ENCODE data around the gene HTR6. TPM values are rescaled to one million over a fixed set of nuclear protein-coding genes. Genes with fewer than 3 reads are reported as not detected.

HTR6 gene
- total RNA-seq, 4 donors from 2014 or later, result not detected

DNA sequence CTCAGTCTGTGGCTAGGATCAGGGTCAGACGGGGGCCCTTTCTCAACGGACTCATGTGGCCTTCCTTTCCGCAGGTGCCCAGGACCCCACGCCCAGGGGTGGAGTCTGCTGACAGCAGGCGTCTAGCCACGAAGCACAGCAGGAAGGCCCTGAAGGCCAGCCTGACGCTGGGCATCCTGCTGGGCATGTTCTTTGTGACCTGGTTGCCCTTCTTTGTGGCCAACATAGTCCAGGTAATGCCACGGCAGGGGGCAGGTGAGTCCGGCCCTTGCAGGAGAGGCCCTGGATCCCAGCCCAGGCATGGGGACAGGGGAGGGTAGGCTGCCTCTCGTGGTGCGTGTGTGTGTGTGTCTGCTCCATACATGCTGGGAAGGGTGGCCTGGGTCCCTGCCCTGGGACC is 13.8 kb downstream of the HTR6 start:
- TF ChIP-seq, protein P1, sequence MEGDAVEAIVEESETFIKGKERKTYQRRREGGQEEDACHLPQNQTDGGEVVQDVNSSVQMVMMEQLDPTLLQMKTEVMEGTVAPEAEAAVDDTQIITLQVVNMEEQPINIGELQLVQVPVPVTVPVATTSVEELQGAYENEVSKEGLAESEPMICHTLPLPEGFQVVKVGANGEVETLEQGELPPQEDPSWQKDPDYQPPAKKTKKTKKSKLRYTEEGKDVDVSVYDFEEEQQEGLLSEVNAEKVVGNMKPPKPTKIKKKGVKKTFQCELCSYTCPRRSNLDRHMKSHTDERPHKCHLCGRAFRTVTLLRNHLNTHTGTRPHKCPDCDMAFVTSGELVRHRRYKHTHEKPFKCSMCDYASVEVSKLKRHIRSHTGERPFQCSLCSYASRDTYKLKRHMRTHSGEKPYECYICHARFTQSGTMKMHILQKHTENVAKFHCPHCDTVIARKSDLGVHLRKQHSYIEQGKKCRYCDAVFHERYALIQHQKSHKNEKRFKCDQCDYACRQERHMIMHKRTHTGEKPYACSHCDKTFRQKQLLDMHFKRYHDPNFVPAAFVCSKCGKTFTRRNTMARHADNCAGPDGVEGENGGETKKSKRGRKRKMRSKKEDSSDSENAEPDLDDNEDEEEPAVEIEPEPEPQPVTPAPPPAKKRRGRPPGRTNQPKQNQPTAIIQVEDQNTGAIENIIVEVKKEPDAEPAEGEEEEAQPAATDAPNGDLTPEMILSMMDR (IDR thresholded peaks at IDR 0.05), result no peak
- TF ChIP-seq POLR2A (IDR thresholded peaks at IDR 0.05), result no peak
- no peaks in the 10 kb centered on the region for H3K9me3 ChIP-seq
- no peak for DNase-seq
- no peaks in the 10 kb centered on the region for H3K4me1 ChIP-seq
- no peak overlapping the region for H3K4me3 ChIP-seq
- no peak overlapping the region for H3K27ac ChIP-seq
- no peaks in the 10 kb centered on the region for H3K36me3 ChIP-seq
- intact Hi-C loops (cut with DNase I; ENCODE audit: low total_unique reads), result no loop called here
- no peaks in the 10 kb centered on the region for H3K27me3 ChIP-seq

DNA sequence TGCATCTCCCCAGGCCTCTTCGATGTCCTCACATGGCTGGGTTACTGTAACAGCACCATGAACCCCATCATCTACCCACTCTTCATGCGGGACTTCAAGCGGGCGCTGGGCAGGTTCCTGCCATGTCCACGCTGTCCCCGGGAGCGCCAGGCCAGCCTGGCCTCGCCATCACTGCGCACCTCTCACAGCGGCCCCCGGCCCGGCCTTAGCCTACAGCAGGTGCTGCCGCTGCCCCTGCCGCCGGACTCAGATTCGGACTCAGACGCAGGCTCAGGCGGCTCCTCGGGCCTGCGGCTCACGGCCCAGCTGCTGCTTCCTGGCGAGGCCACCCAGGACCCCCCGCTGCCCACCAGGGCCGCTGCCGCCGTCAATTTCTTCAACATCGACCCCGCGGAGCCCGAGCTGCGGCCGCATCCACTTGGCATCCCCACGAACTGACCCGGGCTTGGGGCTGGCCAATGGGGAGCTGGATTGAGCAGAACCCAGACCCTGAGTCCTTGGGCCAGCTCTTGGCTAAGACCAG is 14.3 kb downstream of the HTR6 start:
- intact Hi-C loops (cut with DNase I; ENCODE audit: low total_unique reads), result no loop called here
- Histone ChIP-seq H3K27ac (no peak overlapping the region), H3K27me3 (no peaks in the 10 kb centered on the region), H3K36me3 (no peaks in the 10 kb centered on the region), H3K9me3 (no peaks in the 10 kb centered on the region), H3K4me3 (no peak overlapping the region), H3K4me1 (no peaks in the 10 kb centered on the region)
- no peak for TF ChIP-seq POLR2A (IDR thresholded peaks at IDR 0.05)
- TF ChIP-seq, protein P1 (IDR thresholded peaks at IDR 0.05), result no peak
- DNase-seq, result no peak

DNA sequence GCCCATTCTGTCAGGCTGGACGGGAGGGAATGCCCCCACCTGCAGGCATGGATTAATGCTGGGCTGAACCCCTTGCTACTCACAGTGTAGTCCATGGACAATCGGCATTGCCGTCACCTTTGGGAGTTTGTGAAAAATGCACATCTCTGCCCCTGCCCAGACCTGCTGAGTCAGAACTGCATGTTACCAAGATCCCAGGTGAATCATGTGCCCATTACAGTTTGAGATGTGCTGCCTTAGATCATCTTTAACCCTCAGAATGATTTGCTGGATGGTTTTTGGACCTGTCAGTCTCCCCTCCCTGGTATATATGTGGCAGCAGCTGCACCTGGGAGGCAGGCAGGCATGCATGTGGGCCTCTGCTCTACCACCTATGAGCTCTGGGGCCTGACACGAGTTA is 15.0 kb downstream of the HTR6 start:
- no peak for TF ChIP-seq POLR2A (IDR thresholded peaks at IDR 0.05)
- TF ChIP-seq, protein P1 (IDR thresholded peaks at IDR 0.05), result no peak
- H3K27ac ChIP-seq, result no peak overlapping the region
- no peak for DNase-seq
- no peaks in the 10 kb centered on the region for H3K4me1 ChIP-seq
- no peaks in the 10 kb centered on the region for H3K9me3 ChIP-seq
- H3K4me3 ChIP-seq, result no peak overlapping the region
- no peaks in the 10 kb centered on the region for H3K36me3 ChIP-seq
- intact Hi-C loops (cut with DNase I; ENCODE audit: low total_unique reads), result no loop called here
- H3K27me3 ChIP-seq, result no peaks in the 10 kb centered on the region

DNA sequence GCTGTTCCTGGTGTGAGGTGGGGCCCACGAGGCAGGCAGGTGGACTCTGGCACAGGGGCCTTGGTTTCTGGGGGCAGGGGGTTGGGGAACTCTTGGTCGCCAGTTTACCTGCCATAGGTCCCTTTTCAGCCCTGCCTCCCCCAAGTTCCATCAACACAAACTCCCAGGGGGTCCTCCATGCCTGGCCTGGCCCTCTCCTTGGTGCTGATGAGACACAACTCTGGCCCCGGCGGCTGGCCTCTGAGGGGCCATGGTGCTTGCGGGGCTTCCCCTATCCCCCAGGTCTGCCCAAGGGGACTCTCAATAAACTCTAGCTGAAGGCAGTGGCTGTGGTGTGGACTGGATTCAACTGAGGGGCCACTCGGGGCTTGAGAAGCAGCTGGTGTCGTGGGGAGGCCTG is 16.0 kb downstream of the HTR6 start:
- no peaks in the 10 kb centered on the region for H3K9me3 ChIP-seq
- TF ChIP-seq, protein P1 (IDR thresholded peaks at IDR 0.05), result no peak
- TF ChIP-seq POLR2A (IDR thresholded peaks at IDR 0.05), result no peak
- H3K4me3 ChIP-seq, result no peak overlapping the region
- H3K27ac ChIP-seq, result no peak overlapping the region
- H3K36me3 ChIP-seq, result no peaks in the 10 kb centered on the region
- intact Hi-C loops (cut with DNase I; ENCODE audit: low total_unique reads), result no loop called here
- H3K27me3 ChIP-seq, result no peaks in the 10 kb centered on the region
- DNase-seq, result no peak
- H3K4me1 ChIP-seq, result no peaks in the 10 kb centered on the region

DNA sequence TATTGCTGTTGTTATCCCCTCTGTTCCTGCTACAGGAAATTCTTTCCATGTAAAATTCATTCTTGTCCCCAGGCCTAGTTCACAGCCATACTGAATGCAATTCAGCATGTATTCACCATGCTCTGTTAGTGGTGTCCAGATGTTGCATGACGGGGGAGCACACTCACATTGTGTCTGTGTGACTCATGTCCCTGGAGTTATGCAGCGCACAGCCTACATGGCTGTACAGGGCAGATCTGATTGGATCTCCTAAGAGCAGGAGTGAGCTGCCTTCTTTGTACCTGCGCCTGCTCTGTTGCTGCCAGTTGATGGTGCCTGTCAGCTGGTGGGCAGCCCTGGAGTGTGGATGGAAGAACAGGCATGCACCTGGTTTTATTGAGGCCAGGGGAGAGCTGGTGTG is 17.6 kb downstream of the HTR6 start:
- intact Hi-C loops (cut with DNase I; ENCODE audit: low total_unique reads), result no loop called here
- H3K4me3 ChIP-seq, result no peak overlapping the region
- no peaks in the 10 kb centered on the region for H3K36me3 ChIP-seq
- no peak overlapping the region for H3K27ac ChIP-seq
- H3K4me1 ChIP-seq, result no peaks in the 10 kb centered on the region
- no peaks in the 10 kb centered on the region for H3K9me3 ChIP-seq
- H3K27me3 ChIP-seq, result no peaks in the 10 kb centered on the region
- DNase-seq, result no peak
- TF ChIP-seq, protein P1 (IDR thresholded peaks at IDR 0.05), result no peak
- no peak for TF ChIP-seq POLR2A (IDR thresholded peaks at IDR 0.05)

All from uterus (tissue), 4 donors.